HG03045 (cell line): ENCODE results near the gene IFRD2.
"Not testable (repeated sequence)": the region's sequence is repeated elsewhere in the genome, so short reads cannot be mapped to it uniquely, and the experiment has no call there.

Experiments used
- ATAC-seq: cut with Tn5 transposase; IDR thresholded peaks from one replicate; pipeline ENCODE4 v1.9.1; 2021; ENCODE audit warnings: mild to moderate bottlenecking, moderate library complexity; ENCODE audit not compliant: unreplicated experiment

Gene IFRD2

GRCh38 chr3:50255251-50255615 lies 37.0 kb downstream of the IFRD2 start:
- no peak for ATAC-seq

DNA sequence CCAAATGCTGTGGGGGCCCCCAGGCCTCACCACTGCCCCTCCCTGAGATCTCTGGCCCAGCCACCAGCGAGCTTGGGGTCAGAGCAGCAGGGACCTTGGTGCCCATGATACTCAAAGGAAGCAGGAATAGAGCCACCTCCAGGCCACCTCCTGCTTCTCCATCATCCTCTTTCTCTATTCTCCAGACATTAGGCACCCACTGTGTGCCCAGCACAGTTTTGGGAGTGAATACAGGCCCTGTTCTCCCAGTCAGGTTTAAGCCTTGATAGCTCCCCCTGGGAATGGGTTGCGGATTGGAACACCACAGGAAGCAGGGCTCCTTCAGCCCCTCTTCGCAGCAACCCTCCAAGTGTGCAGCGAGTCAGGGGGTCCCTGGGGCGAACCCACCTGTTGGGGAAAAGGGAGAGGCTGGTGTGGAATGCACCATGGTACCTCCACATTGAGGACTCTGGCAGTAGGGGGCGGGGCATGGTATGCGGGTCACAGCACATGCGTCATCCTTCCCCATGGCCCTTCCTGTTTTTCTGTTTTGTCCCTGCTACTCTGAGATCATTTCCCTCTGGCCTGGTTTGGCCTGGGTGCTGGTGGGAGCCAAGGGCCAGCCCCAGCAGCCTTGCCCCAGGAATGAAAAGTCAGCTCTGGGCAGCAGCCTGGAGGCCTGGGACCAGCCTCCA lies 37.5 kb downstream of the IFRD2 start:
- no peak for ATAC-seq

GRCh38 chr3:50251220-50251619 lies 41.0 kb downstream of the IFRD2 start:
- no peak for ATAC-seq

GRCh38 chr3:50250514-50250913 lies 41.7 kb downstream of the IFRD2 start:
- ATAC-seq, result no peak

- ATAC-seq, result no peak
These were observed 42.8 kb downstream of the IFRD2 start for GRCh38 chr3:50249457-50249856.

DNA sequence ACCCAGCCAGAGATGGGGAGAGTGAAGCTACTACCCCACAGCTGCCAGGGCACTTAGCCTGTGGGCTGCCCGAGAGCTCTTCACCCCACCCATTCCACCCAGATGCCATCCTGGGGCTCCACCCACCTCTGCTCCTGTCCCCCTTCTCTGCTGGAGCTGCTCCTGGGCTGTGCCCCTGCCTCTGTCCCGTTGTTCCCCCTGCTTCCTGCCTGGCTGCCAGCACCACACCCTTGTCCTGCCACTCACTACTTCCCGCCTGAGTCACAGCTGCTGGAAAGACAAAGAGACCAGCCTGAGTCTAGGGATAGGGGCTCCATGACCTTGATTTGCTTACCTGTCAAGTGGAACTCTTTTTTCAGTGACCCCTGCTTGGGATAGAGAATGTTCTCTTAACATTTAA lies 43.8 kb downstream of the IFRD2 start:
- ATAC-seq, result no peak

GRCh38 chr3:50246517-50246954 lies 45.7 kb downstream of the IFRD2 start:
- peak; percentile 36 for ATAC-seq

DNA sequence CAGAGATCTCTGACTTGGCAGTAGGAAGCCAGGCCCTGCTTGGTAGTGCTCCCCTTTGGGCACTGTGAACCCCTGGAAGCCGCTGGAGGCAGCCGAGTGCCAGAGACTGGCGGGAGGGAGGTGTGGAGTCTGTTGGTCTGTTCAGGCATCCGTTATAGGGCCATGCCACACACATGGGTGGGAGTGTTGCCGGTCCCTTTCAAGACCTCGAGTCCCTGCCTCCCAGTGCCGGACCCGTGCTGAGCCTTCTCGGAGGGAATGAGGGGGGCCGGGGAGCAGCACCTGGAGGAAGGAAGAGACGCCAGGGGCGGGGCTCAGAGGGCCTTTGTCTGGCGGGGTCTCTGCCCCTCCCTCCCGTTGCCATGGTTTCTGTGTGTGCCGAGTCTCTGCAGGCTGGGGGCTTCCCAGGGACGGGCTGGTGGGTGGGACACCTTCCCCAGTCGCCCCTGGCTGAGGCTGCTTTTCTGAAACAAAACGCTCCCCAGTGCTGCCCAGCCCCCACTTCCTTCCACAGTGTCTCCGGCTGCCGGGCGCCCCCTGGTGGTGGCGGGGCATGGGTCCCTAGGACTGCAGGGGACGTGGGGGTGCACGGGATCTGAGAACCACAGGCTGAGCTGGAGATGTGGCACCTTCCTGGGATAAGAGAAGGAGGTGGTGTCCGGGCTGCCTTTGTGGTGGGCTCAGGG lies 46.3 kb downstream of the IFRD2 start:
- ATAC-seq, result peak; percentile 60

DNA sequence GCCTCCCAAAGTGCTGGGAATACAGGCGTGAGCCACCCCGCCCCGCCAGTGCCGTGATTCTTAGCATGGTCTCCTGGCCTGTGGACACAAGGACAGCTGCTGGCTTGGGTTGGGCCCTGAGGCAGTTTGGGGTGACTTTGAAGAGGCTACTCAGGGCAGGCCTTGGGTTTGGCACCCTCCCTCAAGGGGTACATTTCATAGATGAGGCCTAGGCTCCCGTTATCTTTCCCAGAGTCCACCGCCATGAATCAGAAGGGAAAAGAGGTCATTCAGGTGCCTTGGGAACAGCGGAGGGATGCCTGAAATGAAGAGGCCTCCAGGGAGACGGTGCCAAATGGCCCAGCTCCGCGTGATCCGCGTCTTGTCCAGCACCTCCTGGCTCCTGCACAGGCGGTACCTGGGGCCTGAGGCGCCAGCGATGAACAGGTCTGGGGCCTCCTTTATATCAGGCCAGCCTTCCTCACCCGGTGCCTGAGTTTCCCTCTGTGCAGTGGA lies 46.9 kb downstream of the IFRD2 start:
- no peak for ATAC-seq

DNA sequence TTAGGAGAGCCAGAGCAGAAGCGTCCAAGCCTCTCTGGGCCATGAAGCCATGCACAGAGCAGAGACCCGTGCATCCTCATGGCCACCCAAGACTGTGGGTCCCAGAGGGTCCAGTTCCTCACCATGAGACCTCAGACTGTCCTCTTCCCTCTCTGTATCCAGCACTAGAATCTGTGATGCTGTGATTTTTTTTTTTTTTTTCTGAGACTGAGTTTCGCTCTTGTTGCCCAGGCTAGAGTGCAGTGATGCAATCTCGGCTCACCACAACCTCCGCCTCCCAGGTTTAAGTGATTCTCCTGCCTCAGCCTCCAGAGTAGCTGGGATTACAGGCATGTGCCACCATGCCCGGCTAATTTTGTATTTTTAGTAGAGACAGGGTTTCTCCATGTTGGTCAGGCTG lies 47.4 kb downstream of the IFRD2 start:
- ATAC-seq, result not testable (repeated sequence)

DNA sequence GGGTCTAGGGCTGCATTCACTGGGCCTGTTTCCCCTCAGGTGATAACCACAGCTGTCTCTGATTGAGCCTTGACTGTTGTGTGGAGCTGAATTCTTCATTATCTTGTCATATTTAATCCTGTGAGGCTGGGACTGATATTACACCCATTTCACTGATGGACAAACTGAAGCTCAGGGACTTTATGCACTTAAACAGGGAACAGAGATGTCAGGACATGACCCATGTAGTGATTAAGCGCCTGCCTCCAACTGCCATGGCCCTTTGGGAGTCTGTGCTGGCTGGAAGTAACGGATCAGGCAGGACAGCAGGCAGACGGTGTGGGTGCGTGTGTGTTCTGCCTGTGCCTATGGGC lies 48.7 kb downstream of the IFRD2 start:
- no peak for ATAC-seq

- no peak for ATAC-seq
These were observed 49.2 kb downstream of the IFRD2 start for GRCh38 chr3:50242851-50243542.

- no peak for ATAC-seq
These were observed 49.9 kb downstream of the IFRD2 start for GRCh38 chr3:50242381-50242770.

- no peak for ATAC-seq
These were observed 50.4 kb downstream of the IFRD2 start for GRCh38 chr3:50241713-50242380.

DNA sequence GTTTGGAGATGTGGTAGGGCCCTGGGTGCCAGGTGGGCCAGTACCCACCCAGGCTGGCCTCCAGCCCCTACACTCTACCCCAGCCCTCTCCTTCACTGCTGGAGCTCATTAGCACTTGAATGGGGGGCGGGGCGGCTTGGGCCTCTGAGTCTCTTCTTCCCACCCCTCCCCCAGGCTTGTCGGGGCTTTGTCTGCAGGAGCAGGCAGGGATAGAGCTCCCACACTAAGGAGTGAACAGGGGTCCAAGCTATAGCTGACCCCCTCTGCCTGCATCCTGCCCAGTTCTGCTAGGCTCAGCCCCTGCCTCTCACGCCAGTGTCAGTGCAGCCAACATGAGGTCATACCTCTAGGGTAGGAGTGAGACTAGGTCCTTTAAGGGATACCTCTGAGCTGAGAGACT lies 51.1 kb downstream of the IFRD2 start:
- no peak for ATAC-seq

- ATAC-seq, result no peak
These were observed 52.6 kb downstream of the IFRD2 start for GRCh38 chr3:50239649-50240048.

DNA sequence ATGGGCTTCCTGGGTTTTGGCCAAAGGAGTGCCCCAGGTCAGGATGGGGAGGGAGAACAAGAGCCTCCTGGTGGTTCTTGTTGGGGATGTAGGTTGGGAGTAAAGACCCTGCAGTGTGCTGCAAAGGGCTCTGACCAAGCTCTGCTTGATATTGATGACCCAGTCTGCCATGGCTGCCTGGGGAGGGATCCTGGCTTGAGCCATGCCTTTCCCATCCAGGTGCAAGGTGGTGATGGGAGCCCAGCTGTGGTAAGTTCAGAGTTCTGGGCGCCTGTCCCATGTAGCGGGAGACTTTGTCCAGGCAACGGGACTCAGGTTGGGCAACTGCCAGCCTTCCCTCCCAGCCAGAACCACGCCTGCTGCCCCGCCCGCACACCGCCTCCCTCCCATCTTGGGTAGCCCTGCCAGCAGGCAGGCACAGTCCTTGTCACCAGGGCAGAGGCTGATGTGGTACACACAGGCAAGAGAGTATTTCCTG lies 53.6 kb downstream of the IFRD2 start:
- ATAC-seq, result no peak

DNA sequence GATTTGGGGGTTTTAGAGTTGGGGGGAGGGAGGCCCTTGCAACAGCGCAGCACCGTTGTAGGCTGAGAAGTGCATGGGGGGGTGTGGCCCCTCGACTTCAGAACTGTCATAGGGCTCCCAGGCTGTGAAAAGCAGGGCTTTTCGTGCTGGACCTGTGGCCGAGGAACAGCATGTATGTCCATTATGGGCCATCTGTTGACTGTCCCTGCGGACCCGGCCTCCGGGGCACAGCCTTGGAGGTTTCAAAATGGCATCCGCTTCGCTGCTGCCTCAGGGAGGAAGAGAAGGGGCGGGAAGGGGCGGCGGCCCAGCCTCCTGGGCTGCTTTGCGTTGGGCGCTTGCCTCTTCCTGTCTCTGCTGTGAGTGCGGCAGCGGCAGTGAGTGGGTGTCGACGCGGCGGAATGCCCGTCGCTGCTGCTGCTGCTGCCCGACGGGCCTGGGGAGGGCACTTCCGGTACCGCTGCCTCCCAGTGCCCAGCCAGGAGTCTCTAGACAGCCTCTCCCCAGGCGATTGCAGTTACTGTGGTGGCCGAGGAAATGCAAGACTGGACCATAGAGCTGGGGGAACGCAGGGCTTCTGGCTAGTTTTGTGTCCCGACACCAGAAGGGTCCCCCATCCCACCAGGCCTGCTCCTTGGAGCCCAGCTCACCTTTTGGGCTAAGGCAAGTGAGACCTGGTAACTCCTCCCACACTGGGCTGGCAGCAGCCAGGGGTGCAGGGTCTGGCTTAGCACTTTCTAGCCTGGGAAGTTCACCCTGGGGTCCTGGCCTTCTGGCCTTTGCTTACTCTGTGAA lies 54.3 kb downstream of the IFRD2 start:
- no peak for ATAC-seq
